HFF-Myc (cell line): ENCODE data around the gene NTSR2.

Source experiments
- DNase-seq: peaks from one replicate; pipeline ENCODE4 v3.0.0-alpha.2; 2011; ENCODE audit warnings: low read depth; ENCODE audit errors: extremely low read depth
- H3K4me3 ChIP-seq: replicated peaks from 2 replicates; pipeline ENCODE4 v1.5.1; 2011; ENCODE audit warnings: low read depth, mild to moderate bottlenecking, control low read depth, low read length
- TF ChIP-seq, protein P1 (sequence below): IDR thresholded peaks from 2 replicates; pipeline ENCODE4 v1.5.1; 2012; ENCODE audit warnings: mild to moderate bottlenecking, low read depth, low read length, control low read depth; ENCODE audit errors: missing control alignments

Gene NTSR2

DNA sequence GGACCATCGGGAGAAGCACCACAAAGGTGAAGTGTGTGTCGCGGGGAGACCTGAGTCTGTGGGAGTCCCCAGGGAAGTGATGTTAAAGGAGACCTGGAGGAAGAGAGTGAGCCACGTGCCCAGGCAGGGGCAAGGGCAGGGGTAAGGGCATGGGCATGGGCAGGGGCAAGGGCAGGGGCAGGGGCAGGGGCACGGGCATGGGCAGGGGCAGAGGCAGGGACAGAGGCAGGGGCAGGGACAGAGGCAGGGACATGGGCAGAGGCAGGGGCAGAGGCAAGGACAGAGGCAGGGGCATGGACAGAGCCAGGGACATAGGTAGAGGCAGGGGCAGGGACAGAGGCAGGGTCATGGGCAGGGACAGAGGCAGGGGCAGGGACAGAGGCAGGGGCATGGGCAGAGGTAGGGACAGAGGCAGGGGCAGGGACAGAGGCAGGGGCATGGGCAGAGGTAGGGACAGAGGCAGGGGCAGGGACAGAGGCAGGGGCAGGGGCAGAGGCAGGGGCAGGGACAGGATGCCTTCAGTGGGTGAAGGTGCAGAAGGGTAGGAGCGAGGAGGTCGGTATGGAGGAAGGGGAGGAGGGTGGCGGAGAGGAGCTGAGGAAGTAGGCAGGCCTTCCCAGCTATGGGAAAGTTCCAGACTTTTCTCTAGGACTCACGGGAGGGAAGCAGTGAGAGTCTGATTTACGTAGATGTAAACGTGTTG lies 33.3 kb downstream of the NTSR2 start:
- no peak overlapping the region for H3K4me3 ChIP-seq
- DNase-seq = no peak
- TF ChIP-seq, protein P1, sequence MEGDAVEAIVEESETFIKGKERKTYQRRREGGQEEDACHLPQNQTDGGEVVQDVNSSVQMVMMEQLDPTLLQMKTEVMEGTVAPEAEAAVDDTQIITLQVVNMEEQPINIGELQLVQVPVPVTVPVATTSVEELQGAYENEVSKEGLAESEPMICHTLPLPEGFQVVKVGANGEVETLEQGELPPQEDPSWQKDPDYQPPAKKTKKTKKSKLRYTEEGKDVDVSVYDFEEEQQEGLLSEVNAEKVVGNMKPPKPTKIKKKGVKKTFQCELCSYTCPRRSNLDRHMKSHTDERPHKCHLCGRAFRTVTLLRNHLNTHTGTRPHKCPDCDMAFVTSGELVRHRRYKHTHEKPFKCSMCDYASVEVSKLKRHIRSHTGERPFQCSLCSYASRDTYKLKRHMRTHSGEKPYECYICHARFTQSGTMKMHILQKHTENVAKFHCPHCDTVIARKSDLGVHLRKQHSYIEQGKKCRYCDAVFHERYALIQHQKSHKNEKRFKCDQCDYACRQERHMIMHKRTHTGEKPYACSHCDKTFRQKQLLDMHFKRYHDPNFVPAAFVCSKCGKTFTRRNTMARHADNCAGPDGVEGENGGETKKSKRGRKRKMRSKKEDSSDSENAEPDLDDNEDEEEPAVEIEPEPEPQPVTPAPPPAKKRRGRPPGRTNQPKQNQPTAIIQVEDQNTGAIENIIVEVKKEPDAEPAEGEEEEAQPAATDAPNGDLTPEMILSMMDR = no peak

DNA sequence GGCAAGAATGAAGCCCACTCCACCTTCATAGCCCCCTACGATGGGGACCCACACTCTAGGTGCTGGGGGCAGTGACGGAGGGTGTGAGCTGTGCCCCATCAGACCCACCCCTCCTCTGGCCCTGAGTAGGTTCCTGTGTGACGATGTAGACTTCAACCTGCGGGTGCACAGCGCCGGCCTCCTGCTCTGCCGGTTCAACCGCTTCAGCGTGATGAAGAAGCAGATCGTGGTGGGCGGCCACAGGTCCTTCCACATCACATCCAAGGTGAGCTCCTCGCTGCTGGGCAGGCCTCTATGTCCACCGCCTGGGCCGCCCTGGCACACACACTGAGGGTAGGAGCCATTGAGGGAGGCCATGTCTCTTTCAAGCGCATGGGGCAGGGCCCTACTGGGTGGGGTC lies 34.9 kb downstream of the NTSR2 start:
- no peak for DNase-seq
- no peak overlapping the region for H3K4me3 ChIP-seq
- TF ChIP-seq, protein P1 = no peak

DNA sequence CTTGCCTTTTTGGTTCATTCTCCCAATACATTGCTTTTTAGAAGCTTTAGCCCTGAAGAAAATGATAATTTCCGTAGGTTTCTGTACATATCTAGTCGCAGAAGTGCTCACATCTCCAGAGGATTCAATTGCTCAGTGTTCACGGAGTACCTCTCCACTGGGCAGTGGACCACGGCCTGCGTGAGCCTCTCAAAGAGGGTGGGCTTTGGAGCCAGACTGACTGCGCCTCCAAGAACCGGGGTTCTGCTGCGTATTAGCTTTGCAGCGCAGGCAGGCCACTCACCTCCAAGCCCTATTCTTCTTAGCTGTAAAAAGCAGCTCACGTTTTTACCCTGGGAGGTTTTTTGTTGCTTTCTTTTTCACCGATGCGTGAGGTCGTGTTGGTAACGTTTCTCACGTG lies 35.4 kb downstream of the NTSR2 start:
- H3K4me3 ChIP-seq = no peak overlapping the region
- TF ChIP-seq, protein P1 = no peak
- no peak for DNase-seq

DNA sequence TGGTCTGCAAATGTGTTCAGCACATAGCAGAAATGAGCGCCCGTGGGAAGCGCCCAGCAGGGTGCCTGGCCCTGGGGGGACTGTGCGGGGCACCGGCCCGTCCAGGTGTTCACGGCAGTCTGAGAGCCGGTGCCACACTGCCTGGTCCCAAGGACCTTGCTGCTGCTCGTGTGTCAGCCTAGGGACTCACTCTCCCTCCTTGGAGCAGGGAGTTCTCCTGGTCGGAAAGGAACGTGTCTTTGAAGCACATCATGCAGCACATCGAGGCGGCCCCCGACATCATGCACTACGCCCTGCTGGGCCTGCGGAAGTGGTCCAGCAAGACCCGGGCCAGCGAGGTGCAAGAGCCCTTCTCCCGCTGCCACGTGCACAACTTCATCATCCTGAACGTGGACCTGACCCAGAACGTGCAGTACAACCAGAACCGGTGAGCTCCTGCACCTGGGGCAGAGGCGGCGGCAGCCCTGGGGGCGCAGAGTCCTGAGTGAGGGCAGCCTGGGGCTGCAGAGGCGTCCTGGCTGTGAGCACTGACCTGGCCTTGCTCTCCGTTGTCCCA lies 36.0 kb downstream of the NTSR2 start:
- TF ChIP-seq, protein P1 = no peak
- DNase-seq = no peak
- H3K4me3 ChIP-seq = no peak overlapping the region

DNA sequence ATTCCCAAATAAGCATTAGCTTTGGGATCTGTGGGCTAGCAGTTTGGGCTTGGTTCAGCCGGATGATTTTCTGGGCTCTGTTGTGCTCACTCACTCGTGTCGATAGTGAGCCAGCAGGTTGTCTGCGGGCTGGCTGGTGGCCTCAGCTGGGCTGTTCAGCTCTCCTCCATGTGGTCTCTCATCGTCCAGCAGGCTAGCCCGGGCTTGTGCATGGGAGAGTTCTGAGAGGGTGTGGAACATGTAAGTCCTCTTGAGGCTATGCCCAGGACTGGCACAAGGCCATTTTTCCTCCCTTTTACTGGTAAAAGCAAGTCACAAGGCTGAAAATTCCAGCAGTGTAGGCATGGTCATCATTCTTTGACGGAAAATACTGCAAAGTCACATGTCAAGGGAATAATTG lies 38.5 kb downstream of the NTSR2 start:
- no peak overlapping the region for H3K4me3 ChIP-seq
- peak; percentile 30 for DNase-seq
- TF ChIP-seq, protein P1 = no peak

DNA sequence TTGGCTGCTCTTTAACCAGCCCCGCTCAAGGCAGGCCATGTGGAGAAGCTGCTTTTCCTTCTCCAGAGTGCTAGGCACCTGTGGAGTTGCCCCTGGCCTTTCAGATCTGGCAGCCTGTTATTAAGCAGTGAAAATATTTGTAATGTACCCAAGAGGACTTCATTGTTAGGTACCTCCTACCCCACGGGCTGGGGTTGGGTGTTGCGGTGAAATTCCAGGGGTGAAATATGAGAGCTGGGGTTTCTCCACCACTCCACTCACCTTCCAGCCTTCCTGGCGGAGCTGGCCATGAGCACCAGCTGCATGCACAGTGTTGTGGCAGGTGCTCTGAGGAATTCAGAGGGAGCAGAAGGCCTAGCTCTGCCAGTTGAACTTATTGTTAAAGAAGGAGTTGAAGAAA lies 39.1 kb downstream of the NTSR2 start:
- DNase-seq = no peak
- TF ChIP-seq, protein P1 = no peak
- no peak overlapping the region for H3K4me3 ChIP-seq
